ENCODE measurements around the gene RNPC3. TPM values are rescaled to one million over a fixed set of nuclear protein-coding genes. Genes with fewer than 3 reads are reported as not detected.
"Not testable (repeated sequence)": the region's sequence is repeated elsewhere in the genome, so short reads cannot be mapped to it uniquely, and the experiment has no call there.

The RNPC3 gene
- total RNA-seq, 1 experiment from 2014 or later, result 12.2 TPM

GRCh38 chr1:103569493-103569892, 44.0 kb downstream of the RNPC3 start:
- Histone ChIP-seq H3K79me1 (ENCODE audit: insufficient read depth, low read depth, low read length, poor library complexity, severe bottlenecking) (no peaks in the 10 kb centered on the region), H4K91ac (ENCODE audit: insufficient read length, low read depth, low read length) (no peak overlapping the region), H2AFZ (ENCODE audit: low read length) (no peak overlapping the region), H2AK5ac (ENCODE audit: insufficient read length, low read length) (no peak overlapping the region), H3K4ac (ENCODE audit: low read depth, low read length) (no peak overlapping the region), H3K4me2 (ENCODE audit: insufficient read depth, insufficient read length, low read length) (no peak overlapping the region), H2BK120ac (ENCODE audit: low read depth, low read length, poor library complexity, severe bottlenecking) (no peak overlapping the region), H2BK20ac (ENCODE audit: low read depth, low read length, poor library complexity, severe bottlenecking) (no peak overlapping the region), H3K27me3 (ENCODE audit: insufficient read depth, low read length) (no peaks in the 10 kb centered on the region), H3K56ac (ENCODE audit: insufficient read length, low read depth, low read length) (no peak overlapping the region), H3K23ac (ENCODE audit: insufficient read length, low read depth, low read length) (no peak overlapping the region), H3K79me2 (ENCODE audit: insufficient read depth, low read length) (no peaks in the 10 kb centered on the region), H4K20me1 (ENCODE audit: control insufficient read depth, insufficient read depth, insufficient read length) (no peaks in the 10 kb centered on the region), H4K8ac (replicated peaks; ENCODE audit: insufficient read length, low read depth, low read length) (no peak overlapping the region), H3K9ac (ENCODE audit: extremely low read depth, insufficient read length, low read length) (no peak overlapping the region), H3K4me1 (ENCODE audit: insufficient read depth, low read length) (no peaks in the 10 kb centered on the region), H2BK12ac (ENCODE audit: insufficient read length, low read depth, low read length) (no peak overlapping the region), H3K27ac (ENCODE audit: insufficient read length, low read depth, low read length) (no peak overlapping the region), H4K5ac (ENCODE audit: insufficient read length, low read depth, low read length) (no peak overlapping the region), H3K23me2 (ENCODE audit: insufficient read length, low read depth, low read length, poor library complexity, severe bottlenecking) (no peaks in the 10 kb centered on the region), H3K9me3 (ENCODE audit: control insufficient read depth, low read depth, low read length) (no peaks in the 10 kb centered on the region), H3T11ph (ENCODE audit: low read length) (no peak overlapping the region), H3K14ac (ENCODE audit: insufficient read depth, low read length) (no peak overlapping the region), H3K18ac (ENCODE audit: insufficient read length, low read depth, low read length) (no peak overlapping the region), H2BK5ac (ENCODE audit: insufficient read length, low read length) (no peak overlapping the region), H2BK15ac (ENCODE audit: low read depth, low read length) (no peak overlapping the region)
- Mint-ChIP-seq H3K36me3 (ENCODE audit: insufficient read depth in 1 of 3, low read depth in 3 of 3) (peaks cover 0 to 4% (median 2%) of the 10 kb centered on the region in 3 experiments; a peak in 3 of 7 replicates), H3K4me1 (no peaks in the 10 kb centered on the region), H3K27me3 (ENCODE audit: low read depth) (no peaks in the 10 kb centered on the region; the same call in 1 of the 2 replicates), H3K9me3 (peaks cover 11 to 26% of the 10 kb centered on the region in 2 experiments), H3K27ac (no peak overlapping the region), H3K4me3 (no peak overlapping the region)
- WGBS (ENCODE audit: extremely low coverage, insufficient read length, low lambda C conversion rate), result no CpG with 5 or more reads among the region's 7 CpGs
- no peak for TF ChIP-seq CTCF (conservative IDR thresholded peaks at IDR 0.05)
- DNase-seq, result no peak

- no CpG with 5 or more reads among the region's 2 CpGs for WGBS (ENCODE audit: extremely low coverage, insufficient read length, low lambda C conversion rate)
- H3K4me1 Mint-ChIP-seq; H3K36me3 Mint-ChIP-seq (ENCODE audit: insufficient read depth in 1 of 3, low read depth in 3 of 3); H4K91ac ChIP-seq (ENCODE audit: insufficient read length, low read depth, low read length); H4K5ac ChIP-seq (ENCODE audit: insufficient read length, low read depth, low read length); H3K27me3 ChIP-seq (ENCODE audit: insufficient read depth, low read length); DNase-seq; H3K9me3 ChIP-seq (ENCODE audit: control insufficient read depth, low read depth, low read length); H2BK15ac ChIP-seq (ENCODE audit: low read depth, low read length); H3K9ac ChIP-seq (ENCODE audit: extremely low read depth, insufficient read length, low read length); H3K27me3 Mint-ChIP-seq (ENCODE audit: low read depth); H3K23me2 ChIP-seq (ENCODE audit: insufficient read length, low read depth, low read length, poor library complexity, severe bottlenecking); H4K20me1 ChIP-seq (ENCODE audit: control insufficient read depth, insufficient read depth, insufficient read length); H3K79me1 ChIP-seq (ENCODE audit: insufficient read depth, low read depth, low read length, poor library complexity, severe bottlenecking); H4K8ac ChIP-seq (replicated peaks; ENCODE audit: insufficient read length, low read depth, low read length); H3K14ac ChIP-seq (ENCODE audit: insufficient read depth, low read length); H2BK5ac ChIP-seq (ENCODE audit: insufficient read length, low read length); H2AK5ac ChIP-seq (ENCODE audit: insufficient read length, low read length); H3K4me2 ChIP-seq (ENCODE audit: insufficient read depth, insufficient read length, low read length); H2BK20ac ChIP-seq (ENCODE audit: low read depth, low read length, poor library complexity, severe bottlenecking); H3K4me3 Mint-ChIP-seq; H3K23ac ChIP-seq (ENCODE audit: insufficient read length, low read depth, low read length); H3K4ac ChIP-seq (ENCODE audit: low read depth, low read length); H3K79me2 ChIP-seq (ENCODE audit: insufficient read depth, low read length); H3K27ac Mint-ChIP-seq; H2BK120ac ChIP-seq (ENCODE audit: low read depth, low read length, poor library complexity, severe bottlenecking); H3T11ph ChIP-seq (ENCODE audit: low read length); H3K27ac ChIP-seq (ENCODE audit: insufficient read length, low read depth, low read length); H2AFZ ChIP-seq (ENCODE audit: low read length); H2BK12ac ChIP-seq (ENCODE audit: insufficient read length, low read depth, low read length); H3K56ac ChIP-seq (ENCODE audit: insufficient read length, low read depth, low read length); H3K4me1 ChIP-seq (ENCODE audit: insufficient read depth, low read length); H3K18ac ChIP-seq (ENCODE audit: insufficient read length, low read depth, low read length): not testable (repeated sequence)
- peaks cover 11 to 29% of the 10 kb centered on the region in 2 experiments for H3K9me3 Mint-ChIP-seq
Measured at GRCh38 chr1:103571289-103571688, 45.8 kb downstream of the RNPC3 start, which contains the start of gene AMY2B. Gene AMY2B (plus strand): TSS chr1:103571589. CDS start chr1:103571603, 14 bp downstream.

All from H9 (cell line).